Measurements from ENCODE around the gene CEP41.

Gene CEP41

GRCh38 chr7:130380861-130381455, 59.9 kb downstream of the CEP41 start (continued):
- TF ChIP-seq PPARA (CRISPR knock-in tag; IDR thresholded peaks at IDR 0.05; ENCODE audit: borderline replicate concordance): no peak
- TF ChIP-seq ZFP3 (CRISPR knock-in tag; IDR thresholded peaks at IDR 0.05): no peak
- no peak for TF ChIP-seq ZFP30 (CRISPR knock-in tag; IDR thresholded peaks at IDR 0.05)
- no peak for TF ChIP-seq PATZ1 (CRISPR knock-in tag; IDR thresholded peaks at IDR 0.05; ENCODE audit: borderline replicate concordance)
- TF ChIP-seq ZNF8 (CRISPR knock-in tag; IDR thresholded peaks at IDR 0.05): no peak

- ATAC-seq: peak; percentile 67
- no peak for TF ChIP-seq OSR1 (CRISPR knock-in tag; IDR thresholded peaks at IDR 0.05)
- no peak for TF ChIP-seq ZNF565 (CRISPR knock-in tag; conservative IDR thresholded peaks at IDR 0.05; ENCODE audit: low read depth)
- no peak for TF ChIP-seq POU6F1 (CRISPR knock-in tag; IDR thresholded peaks at IDR 0.05; ENCODE audit: borderline replicate concordance, low read depth)
- no peak for TF ChIP-seq ARNTL (CRISPR knock-in tag; IDR thresholded peaks at IDR 0.05; ENCODE audit: borderline replicate concordance, low read depth)
- no peak for TF ChIP-seq ZNF8 (CRISPR knock-in tag; IDR thresholded peaks at IDR 0.05)
- TF ChIP-seq PATZ1 (CRISPR knock-in tag; IDR thresholded peaks at IDR 0.05; ENCODE audit: borderline replicate concordance): no peak
- TF ChIP-seq BACH2 (CRISPR knock-in tag; IDR thresholded peaks at IDR 0.05; ENCODE audit: borderline replicate concordance): no peak
- TF ChIP-seq CREB5 (CRISPR knock-in tag; IDR thresholded peaks at IDR 0.05; ENCODE audit: low read depth): no peak
Observed at GRCh38 chr7:130379921-130380860, 60.6 kb downstream of the CEP41 start, which contains the start of gene CPA1. Gene CPA1 (plus strand): TSS chr7:130380494. CDS start chr7:130380521, 27 bp downstream.

- TF ChIP-seq ZNF8 (CRISPR knock-in tag; IDR thresholded peaks at IDR 0.05) (no peak), OSR1 (CRISPR knock-in tag; IDR thresholded peaks at IDR 0.05) (no peak)
- peak; percentile 12; the same call in 2 of the 3 replicates for ATAC-seq
Observed at GRCh38 chr7:130379532-130379920, 61.3 kb downstream of the CEP41 start.

- ATAC-seq: no peak
- no peak for TF ChIP-seq TSHZ2 (CRISPR knock-in tag; IDR thresholded peaks at IDR 0.05)
- TF ChIP-seq PPARA (CRISPR knock-in tag; IDR thresholded peaks at IDR 0.05; ENCODE audit: borderline replicate concordance): no peak
- TF ChIP-seq TOX (CRISPR knock-in tag; IDR thresholded peaks at IDR 0.05; ENCODE audit: borderline replicate concordance): no peak
- no peak for TF ChIP-seq OSR1 (CRISPR knock-in tag; IDR thresholded peaks at IDR 0.05)
- TF ChIP-seq ESRRG (CRISPR knock-in tag; IDR thresholded peaks at IDR 0.05): no peak
- no peak for TF ChIP-seq CREB5 (CRISPR knock-in tag; IDR thresholded peaks at IDR 0.05; ENCODE audit: low read depth)
- no peak for TF ChIP-seq ZC3H10 (CRISPR knock-in tag; IDR thresholded peaks at IDR 0.05)
- no peak for TF ChIP-seq ARNTL (CRISPR knock-in tag; IDR thresholded peaks at IDR 0.05; ENCODE audit: borderline replicate concordance, low read depth)
- no peak for TF ChIP-seq ZFP3 (CRISPR knock-in tag; IDR thresholded peaks at IDR 0.05)
- TF ChIP-seq PATZ1 (CRISPR knock-in tag; IDR thresholded peaks at IDR 0.05; ENCODE audit: borderline replicate concordance): no peak
- TF ChIP-seq ZFP30 (CRISPR knock-in tag; IDR thresholded peaks at IDR 0.05): no peak
Observed at GRCh38 chr7:130379019-130379418, 61.8 kb downstream of the CEP41 start.

Measured in SK-N-SH treated with all-trans-retinoic acid at 6 μM for 48 hours (cell line).